NAMALWA (cell line): Measurements from ENCODE around the gene SYNJ2.
A peak's percentile ranks its signal among the peaks of the same experiment; 100 is the strongest.
"Not testable (repeated sequence)": the region's sequence is repeated elsewhere in the genome, so short reads cannot be mapped to it uniquely, and the experiment has no call there.

Experiments
- DNase-seq: peaks from one replicate; pipeline ENCODE4 v3.0.0-alpha.2; 2015; ENCODE audit warnings: low spot score

Gene SYNJ2, protein sequence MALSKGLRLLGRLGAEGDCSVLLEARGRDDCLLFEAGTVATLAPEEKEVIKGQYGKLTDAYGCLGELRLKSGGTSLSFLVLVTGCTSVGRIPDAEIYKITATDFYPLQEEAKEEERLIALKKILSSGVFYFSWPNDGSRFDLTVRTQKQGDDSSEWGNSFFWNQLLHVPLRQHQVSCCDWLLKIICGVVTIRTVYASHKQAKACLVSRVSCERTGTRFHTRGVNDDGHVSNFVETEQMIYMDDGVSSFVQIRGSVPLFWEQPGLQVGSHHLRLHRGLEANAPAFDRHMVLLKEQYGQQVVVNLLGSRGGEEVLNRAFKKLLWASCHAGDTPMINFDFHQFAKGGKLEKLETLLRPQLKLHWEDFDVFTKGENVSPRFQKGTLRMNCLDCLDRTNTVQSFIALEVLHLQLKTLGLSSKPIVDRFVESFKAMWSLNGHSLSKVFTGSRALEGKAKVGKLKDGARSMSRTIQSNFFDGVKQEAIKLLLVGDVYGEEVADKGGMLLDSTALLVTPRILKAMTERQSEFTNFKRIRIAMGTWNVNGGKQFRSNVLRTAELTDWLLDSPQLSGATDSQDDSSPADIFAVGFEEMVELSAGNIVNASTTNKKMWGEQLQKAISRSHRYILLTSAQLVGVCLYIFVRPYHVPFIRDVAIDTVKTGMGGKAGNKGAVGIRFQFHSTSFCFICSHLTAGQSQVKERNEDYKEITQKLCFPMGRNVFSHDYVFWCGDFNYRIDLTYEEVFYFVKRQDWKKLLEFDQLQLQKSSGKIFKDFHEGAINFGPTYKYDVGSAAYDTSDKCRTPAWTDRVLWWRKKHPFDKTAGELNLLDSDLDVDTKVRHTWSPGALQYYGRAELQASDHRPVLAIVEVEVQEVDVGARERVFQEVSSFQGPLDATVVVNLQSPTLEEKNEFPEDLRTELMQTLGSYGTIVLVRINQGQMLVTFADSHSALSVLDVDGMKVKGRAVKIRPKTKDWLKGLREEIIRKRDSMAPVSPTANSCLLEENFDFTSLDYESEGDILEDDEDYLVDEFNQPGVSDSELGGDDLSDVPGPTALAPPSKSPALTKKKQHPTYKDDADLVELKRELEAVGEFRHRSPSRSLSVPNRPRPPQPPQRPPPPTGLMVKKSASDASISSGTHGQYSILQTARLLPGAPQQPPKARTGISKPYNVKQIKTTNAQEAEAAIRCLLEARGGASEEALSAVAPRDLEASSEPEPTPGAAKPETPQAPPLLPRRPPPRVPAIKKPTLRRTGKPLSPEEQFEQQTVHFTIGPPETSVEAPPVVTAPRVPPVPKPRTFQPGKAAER (N-terminal part only)

DNA sequence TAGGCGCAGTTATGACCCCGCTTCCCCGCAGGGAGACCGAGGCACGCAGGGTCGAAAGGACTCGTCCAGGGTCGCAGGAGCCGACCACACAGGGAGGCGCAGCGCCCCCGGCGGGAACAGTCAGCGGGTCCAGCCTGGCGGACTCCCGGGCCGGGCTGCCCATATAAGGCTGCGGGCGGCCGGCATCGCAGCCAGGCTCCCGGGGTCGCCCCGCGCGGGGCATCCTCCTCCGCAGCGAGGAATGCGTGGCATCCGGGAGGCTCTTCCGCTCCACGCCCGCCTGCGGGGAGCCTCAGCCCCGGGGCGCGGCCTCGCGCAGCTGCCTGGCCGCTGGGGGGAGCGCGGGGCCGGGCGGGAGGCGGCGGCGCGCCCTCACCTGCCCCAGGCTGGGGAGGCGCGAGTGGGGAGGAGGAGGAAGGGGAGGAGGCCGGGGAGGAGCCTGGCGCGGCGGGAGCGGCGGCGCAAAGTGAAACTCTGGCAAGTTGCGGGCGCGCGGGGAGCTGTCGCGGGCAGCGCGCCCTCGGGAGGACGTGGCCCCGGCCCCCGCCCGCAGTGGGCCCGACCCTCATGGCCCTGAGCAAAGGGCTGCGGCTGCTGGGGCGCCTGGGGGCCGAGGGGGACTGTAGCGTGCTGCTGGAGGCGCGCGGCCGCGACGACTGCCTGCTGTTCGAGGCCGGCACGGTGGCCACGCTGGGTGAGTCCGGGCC lies at the start of gene SYNJ2:
Gene SYNJ2, plus strand, starts transcription at position 469 of the 707 bp plus-strand sequence. Its CDS starts 99 bp downstream, at position 568.
- peak; percentile 73 for DNase-seq

DNA sequence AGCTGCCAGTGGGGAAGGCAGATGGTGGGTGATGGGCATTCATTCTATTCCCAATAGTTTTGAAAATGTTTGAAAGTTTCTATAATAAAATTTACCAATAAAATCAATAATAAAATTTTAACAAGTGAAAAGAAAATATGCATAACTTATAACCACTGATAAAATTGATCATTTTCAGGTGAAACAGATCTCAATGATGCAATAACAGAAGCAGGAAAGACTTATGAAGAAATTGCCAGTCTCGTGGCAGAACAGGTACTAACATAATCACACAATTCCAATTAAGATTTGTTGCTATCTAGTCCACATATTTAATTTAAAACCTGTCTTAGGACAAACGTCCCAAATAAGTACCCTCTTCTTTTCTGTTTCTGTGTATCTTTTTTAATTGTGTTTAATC lies 45.9 kb upstream of the SYNJ2 start:
- no peak for DNase-seq

DNA sequence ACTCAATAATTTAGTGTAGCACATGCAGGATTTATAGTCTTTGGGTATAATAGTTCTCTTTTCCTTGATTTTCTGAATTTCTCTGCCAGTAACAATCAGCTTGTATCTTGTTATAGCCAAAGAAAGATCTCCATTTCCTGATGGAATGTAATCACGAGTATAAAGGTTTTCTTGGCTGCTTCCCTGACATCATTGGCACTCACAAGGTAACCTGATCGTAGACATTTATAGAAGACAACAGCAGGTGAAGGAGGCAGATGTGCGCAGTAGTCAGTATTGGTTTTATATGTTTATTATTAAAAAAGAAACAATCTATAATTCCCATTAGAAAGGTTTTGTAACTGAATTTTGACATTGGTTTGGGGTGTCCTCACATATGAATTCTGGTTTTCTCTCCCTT lies 44.3 kb upstream of the SYNJ2 start:
- DNase-seq: no peak

DNA sequence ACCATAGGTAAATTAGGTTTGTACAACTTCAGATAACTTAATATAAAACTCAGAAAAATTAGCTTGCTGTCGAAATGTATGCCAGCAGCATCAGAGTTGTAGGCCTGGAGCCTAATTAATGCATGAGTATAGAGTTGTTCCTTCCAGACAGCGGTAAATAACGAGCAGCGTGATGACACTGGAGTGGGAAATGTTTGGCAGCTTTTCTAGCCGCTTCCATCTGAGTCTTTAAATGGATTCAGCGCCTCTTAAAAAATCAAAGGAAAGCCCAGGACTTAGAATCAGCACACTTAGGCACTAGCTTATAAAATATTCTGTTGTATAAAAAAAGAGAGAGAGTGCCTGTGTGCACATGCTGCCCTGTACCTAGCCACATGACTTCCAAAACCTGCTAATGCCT lies 43.7 kb upstream of the SYNJ2 start:
- DNase-seq: no peak

DNA sequence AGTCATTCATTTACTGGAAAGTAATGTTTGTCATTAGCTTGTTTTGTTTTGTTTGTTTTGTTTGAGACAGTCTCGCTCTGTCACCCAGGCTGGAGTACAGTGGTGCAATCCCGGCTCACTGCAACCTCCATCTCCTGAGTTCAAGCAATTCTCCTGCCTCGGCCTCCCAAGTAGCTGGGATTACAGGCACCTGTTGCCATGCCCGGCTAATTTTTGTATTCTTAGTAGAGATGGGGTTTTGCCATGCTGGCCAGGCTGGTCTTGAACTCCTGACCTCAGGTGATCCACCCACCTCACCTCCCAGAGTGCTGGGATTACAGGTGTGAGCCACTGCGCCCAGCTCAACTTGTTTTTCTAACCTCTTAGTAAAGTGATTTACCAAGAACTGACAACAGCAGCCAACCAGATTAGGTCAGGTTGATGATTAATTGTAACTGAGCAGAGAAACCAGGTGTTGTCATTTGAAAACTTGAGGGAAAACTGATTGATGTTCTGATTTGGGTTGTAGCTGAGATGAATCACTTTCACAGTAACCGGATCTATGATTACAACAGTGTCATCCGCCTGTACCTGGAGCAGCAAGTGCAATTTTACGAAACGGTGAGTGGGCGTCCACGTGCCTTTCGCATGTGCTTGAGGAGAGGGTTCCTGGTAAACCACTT lies 41.2 kb upstream of the SYNJ2 start:
- DNase-seq: not testable (repeated sequence)

DNA sequence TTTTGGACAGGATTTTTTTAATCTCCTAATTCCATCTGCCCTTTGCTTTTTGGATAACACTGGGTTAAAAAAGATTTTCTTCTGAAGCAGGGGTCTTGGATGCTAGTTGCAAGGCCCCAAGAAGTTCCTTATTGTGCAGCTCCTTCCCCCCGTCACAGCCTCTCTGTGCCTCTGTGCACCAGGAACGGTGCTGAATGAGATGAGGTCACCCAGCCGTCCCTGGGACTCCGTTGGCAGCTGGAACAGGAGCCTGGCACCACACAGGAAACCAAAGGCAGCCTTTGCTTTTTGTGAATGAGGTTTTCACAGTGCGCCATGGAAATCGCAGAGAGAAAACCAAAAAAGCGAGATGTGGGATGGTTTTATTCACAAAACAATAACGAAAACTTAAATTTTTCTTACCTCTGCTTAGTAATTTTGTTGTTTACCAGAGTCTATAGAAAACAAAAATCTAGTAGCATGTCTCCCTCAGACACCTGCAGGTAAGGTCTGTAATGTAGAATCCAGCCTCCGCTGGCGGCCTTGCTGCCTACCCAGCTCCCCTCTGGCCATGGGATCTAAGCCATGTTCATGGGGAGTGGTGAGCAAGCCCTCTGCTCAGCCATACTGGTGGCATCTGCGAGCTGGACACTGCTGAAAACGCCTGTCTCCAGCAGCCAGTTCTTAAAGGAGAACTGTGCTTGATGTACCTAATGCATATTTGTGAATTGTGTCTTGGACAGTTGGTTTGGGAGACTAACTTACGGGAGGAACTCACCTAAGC lies 40.4 kb upstream of the SYNJ2 start:
- DNase-seq: no peak

DNA sequence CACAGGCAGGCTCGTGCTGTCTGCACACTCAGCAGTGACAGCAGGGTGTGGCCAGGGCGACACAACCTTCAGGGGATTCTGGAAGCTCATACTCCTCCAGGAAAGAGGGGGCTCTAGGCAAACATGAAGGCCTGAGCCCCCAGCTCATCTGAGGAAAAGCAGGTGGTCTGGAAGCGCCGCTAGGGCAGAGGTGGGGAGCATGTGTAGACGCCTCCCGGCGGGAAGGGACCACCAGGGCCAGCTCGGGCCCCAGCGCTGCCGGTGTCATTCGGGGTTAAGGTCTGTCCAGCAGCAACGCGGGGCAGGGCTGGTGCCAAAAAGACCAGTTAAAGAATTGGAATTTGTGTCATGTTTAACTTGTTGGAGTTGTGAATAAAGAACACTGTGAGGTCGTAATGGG lies 39.3 kb upstream of the SYNJ2 start:
- DNase-seq: no peak

DNA sequence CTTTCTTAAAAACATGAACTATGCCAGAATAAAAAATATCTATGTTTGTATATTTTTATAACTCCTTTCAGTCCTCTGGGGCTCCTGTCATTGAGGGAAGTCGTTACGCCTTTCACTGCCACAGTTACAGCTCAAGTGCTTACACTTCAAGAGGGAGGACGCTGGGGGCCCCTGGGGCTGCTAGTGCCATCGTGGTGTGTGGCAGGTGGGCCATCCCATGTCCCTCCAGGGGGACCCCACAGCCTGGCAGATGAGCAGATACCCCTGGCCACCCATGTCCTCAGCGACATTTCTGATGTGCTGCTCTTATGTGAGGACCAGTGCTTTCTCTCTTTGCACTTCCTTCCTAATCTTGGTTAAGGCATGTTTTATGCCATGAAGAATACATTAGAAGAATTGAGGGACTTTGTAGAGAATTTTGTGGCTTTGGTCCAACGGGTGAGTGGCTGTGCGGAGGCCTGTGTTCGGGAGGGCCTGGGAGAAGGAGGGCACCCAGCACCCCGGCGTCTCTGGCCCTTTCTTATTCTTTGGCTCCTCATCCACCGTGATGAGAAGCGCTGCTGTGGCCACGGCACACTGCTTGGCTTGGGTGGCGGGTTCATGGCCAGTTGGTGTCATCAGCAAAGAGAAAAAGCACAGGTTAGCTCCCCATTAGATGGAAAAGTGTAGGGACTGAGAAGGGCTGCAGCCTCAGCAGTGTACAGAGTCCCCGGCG lies 38.3 kb upstream of the SYNJ2 start:
- no peak for DNase-seq

DNA sequence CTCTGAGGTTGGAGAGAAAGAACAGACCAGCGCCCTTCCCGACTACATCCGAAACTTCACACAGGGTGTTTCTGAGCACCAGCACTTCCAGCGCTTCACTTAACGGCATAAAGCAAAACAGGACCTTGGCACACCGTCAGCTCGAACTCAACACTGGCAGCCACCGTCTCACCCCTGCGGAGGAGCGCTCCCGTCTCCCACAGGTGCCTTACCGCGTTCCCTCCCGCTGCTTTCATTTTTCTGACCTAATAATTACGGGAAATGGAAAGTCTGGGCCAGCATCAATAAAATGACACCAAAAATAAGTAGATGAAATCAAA lies 37.7 kb upstream of the SYNJ2 start:
- no peak for DNase-seq

DNA sequence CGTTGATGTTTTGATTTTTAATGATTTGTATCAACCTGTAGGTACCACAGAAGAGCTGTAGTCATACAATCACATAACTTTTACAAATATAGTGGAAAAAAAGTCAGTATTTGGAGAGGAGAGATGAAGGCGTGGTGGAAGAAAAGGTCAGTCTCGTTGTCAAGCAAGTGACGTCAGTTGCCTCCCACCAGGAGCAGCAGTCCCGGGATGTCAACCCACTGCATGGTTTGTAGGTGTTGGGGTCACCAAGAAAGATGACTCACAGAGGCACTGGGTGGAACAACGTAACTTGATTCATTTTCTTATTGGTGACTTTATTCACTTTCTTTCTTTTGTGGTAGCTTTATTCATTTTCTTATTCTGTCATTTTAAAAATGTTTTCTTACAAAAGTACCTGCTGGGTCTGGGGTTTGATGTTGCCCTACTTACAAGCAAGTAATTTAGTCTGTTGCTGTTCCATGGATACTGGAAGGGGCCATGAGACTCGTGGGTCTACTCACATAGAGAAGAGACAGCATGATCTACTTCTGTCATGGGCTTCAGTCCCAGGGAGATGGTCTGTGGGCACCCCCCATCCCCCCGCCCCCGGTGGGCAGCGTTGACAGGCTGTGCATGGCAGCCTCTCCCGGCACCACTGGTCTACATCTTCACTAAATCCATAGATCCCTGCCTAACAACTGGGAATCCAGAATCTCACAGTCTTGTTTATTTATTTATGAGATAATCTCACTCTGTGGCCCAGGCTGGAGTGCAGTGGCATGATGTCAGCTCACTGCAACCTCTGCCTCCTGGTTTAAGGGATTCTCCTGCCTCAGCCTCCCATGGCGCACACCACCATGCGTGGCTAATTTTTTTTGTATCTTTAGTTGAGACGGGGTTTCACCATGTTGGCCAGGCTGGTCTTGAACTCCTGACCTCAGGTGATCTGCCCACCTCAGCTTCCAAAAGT lies 36.4 kb upstream of the SYNJ2 start:
- DNase-seq: no peak

DNA sequence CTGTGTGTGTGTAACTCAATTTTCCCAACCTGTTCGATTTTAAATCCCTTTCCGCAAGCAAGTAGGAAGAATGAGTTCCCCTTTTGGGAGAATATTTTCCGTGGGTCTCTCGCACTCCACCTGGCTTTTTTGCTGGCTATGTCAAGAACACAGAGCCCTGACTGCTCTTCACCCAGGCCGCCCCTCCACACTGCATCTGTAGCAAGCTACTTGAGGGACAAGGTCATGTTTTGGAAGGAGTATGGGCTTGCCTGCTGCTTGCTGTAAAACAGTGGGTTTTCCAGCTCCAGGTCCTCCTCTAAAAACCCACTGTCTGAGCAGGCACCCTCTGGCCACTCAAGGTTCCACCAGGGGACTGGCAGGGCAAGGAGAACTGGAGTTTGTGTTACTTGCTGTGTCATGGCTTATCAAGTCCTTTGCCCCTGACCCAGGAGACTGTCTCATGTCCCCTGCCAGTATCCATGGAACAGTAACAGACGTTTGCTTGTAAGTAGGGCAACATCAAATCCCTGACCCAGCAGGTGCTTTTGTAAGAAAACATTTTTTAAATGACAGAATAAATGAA lies 35.5 kb upstream of the SYNJ2 start:
- no peak for DNase-seq

DNA sequence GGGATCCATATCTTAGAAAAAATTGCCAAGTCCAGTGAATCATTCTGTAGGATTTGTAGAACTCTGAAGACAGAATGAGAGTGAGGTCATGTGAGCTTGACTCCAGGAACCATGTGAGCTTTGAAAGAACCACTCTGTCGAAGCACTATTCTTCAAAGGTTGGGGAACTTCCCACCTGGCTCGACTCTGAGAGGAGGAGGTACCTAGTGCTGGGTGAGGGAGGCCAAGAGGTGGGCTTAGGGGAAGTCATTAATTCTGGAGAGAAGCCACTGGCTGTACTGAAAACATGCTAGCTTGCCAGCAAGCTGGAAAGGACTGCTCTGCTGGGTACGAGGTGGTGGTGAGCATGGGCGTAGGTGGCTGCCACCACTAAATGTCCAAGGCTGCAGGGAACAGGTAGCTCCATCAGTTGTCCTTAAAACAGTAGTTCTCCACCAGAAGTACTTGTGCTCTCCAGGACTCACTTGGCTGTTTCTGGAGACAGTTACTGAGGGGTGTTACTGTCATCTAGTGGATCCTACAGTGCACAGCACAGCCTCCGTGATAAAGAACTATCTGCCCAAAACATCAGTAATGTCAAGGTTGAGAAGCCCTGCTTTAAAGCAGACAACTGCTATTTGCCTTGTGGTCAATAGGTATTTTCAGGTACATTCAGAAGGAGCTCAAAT lies 34.7 kb upstream of the SYNJ2 start:
- DNase-seq: peak; percentile 59

DNA sequence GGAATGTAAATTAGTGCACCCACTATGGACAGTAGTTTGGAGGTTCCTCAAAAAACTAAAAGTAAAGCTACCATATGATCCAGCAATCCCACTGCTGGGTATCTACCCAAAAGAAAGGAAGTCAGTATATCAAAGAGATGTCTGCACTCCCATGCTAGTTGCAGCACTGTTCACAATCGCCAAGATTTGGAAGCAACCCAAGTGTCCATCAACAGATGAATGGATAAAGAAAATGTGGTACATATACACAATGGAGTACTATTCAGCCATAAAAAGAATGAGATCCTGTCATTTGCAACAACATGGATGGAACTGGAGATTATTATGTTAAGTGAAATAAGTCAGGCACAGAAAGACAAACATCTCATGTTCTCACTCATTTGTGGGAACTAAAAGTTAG lies 30.8 kb upstream of the SYNJ2 start:
- not testable (repeated sequence) for DNase-seq

DNA sequence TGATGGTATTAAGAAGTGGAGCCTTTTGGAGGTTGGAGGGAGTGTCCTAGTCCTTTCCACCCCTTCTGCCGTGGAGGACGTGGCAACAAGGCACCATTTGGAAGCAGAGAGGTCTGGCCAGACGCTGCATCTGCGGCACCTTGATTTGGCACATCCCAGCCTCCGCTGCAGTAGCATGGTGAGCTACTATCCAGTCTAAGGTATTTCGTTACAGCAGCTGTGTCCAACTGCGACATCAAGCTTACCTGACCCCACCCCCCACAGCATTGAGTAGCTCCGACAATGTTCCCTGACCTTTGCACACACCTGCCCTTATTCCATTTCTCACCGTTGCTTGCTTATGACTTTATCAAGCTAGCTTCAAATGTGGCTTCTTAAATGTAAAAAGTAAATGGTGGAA lies 29.8 kb upstream of the SYNJ2 start:
- no peak for DNase-seq

DNA sequence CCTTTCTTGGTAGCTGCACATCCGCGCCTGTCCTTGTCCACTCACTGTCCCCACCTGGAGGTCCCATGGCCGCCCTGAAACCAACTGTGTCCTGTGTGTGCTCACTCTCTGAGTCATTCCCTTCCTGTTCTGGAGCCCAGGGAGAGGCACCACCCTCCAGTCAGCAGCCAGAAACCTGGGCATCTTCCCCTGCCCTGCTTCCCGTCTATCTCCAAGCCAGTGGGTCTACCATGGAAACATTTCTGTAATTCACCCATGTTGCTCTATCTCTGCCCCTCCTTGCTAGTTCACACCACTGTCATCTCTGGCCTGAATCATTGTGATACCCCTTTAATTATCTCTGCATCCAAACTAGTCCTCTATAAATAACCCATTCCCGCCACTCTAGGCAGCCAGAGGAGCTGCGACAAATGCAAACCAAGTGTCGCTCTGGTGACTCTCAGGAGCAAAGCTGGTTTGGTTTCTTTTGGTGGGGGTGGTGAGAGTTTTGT lies 28.8 kb upstream of the SYNJ2 start:
- no peak for DNase-seq

DNA sequence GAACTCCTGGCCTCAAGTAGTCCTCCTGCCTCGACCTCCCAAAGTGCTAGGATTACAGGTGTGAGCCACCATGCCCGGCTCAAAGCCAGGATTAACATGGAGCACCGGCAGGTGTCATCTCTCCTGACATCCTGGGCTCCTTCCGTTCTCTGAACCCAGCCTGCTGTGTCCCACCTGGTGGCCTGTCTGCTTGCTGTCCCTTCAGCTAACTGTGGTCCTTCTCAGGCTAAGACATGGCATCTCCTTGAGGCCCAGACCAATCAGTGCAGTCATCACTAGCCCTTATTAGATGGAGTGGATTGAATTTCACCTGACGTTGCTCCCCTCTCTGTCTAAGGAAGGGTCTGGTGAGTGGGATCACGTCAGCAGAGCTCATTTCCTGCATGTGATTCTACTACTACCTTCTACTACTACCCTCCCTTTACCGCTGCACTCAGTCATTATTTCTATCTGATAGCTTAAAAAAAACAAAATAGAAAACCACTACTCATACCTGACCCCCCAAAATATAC lies 28.0 kb upstream of the SYNJ2 start:
- DNase-seq: no peak
